Measurements from ENCODE around the gene HERC5.

Gene HERC5

GRCh38 chr4:88523325-88524129 lies 66.6 kb downstream of the HERC5 start, which contains the start of gene PYURF:
TSS of gene PYURF (minus strand) at chr4:88523776. CDS start at chr4:88523700, 76 bp downstream.
- TF ChIP-seq EZH2 (optimal IDR thresholded peaks at IDR 0.05; ENCODE audit: low read depth, low read length) (no peak), EZH2phosphoT487 (IDR thresholded peaks at IDR 0.05; ENCODE audit: low read length) (no peak)
- TF ChIP-seq, protein P1, sequence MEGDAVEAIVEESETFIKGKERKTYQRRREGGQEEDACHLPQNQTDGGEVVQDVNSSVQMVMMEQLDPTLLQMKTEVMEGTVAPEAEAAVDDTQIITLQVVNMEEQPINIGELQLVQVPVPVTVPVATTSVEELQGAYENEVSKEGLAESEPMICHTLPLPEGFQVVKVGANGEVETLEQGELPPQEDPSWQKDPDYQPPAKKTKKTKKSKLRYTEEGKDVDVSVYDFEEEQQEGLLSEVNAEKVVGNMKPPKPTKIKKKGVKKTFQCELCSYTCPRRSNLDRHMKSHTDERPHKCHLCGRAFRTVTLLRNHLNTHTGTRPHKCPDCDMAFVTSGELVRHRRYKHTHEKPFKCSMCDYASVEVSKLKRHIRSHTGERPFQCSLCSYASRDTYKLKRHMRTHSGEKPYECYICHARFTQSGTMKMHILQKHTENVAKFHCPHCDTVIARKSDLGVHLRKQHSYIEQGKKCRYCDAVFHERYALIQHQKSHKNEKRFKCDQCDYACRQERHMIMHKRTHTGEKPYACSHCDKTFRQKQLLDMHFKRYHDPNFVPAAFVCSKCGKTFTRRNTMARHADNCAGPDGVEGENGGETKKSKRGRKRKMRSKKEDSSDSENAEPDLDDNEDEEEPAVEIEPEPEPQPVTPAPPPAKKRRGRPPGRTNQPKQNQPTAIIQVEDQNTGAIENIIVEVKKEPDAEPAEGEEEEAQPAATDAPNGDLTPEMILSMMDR (IDR thresholded peaks at IDR 0.05; ENCODE audit: low read length) = no peak
- peak; percentile 94 for DNase-seq
- Histone ChIP-seq H3K27ac (ENCODE audit: low read length) (peak within 1 kb of the TSS; percentile 70; the same call in 1 of the 2 replicates), H3K4me1 (ENCODE audit: low read length) (peaks cover 18% of the 10 kb centered on the region), H3K9me2 (replicated peaks; ENCODE audit: insufficient read depth, low read length) (no peaks in the 10 kb centered on the region), H4K20me1 (ENCODE audit: insufficient read depth, low read length) (no peaks in the 10 kb centered on the region; the same call in 1 of the 2 replicates), H3K27me3 (replicated peaks; ENCODE audit: insufficient read depth, low read length) (no peaks in the 10 kb centered on the region), H2AFZ (ENCODE audit: low read length) (peak within 1 kb of the TSS; percentile 80), H3K36me3 (replicated peaks; ENCODE audit: insufficient read depth, low read length) (no peaks in the 10 kb centered on the region; the same call in 1 of the 2 replicates), H3K9me3 (replicated peaks; ENCODE audit: insufficient read depth, low read length) (no peaks in the 10 kb centered on the region), H3F3A (ENCODE audit: insufficient read depth, low read length) (peaks cover 11% of the 10 kb centered on the region), H3K4me2 (ENCODE audit: low read depth, low read length) (peak within 1 kb of the TSS; percentile 68), H3K9ac (ENCODE audit: low read length) (peak within 1 kb of the TSS; percentile 91), H3K4me3 (ENCODE audit: low read length) (peak within 1 kb of the TSS; percentile 89), H3K79me2 (ENCODE audit: low read length) (peaks cover 30% of the 10 kb centered on the region)

DNA sequence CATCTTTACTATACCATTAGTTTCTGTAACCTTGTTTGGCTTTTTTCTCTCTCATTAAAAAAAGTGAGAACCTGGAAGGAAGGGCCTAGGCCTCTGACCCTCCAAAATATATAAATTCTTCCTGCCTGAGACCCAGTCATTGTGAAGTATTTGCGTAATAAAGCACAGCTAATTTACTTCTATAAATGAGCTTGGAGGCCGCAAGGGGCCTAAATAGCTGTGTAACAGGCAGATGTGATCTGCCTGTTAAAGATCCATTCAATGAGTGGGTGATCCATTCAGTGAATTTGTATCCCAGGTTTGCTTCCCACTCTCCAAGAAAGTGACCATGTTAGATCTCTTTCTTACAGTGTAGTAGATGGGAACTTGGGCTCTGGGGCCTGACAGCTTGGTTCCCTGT lies 67.3 kb downstream of the HERC5 start:
- TF ChIP-seq EZH2 (optimal IDR thresholded peaks at IDR 0.05; ENCODE audit: low read depth, low read length) (no peak), EZH2phosphoT487 (IDR thresholded peaks at IDR 0.05; ENCODE audit: low read length) (no peak)
- TF ChIP-seq, protein P1 (IDR thresholded peaks at IDR 0.05; ENCODE audit: low read length) = no peak
- Histone ChIP-seq H3K4me2 (ENCODE audit: low read depth, low read length) (peak overlapping the region; percentile 67), H3K36me3 (replicated peaks; ENCODE audit: insufficient read depth, low read length) (no peaks in the 10 kb centered on the region; the same call in 1 of the 2 replicates), H3K79me2 (ENCODE audit: low read length) (peaks cover 30% of the 10 kb centered on the region), H3K9me3 (replicated peaks; ENCODE audit: insufficient read depth, low read length) (no peaks in the 10 kb centered on the region), H3K27ac (ENCODE audit: low read length) (peak overlapping the region; percentile 70; the same call in 1 of the 2 replicates), H3K4me1 (ENCODE audit: low read length) (peaks cover 19% of the 10 kb centered on the region), H3F3A (ENCODE audit: insufficient read depth, low read length) (peaks cover 11% of the 10 kb centered on the region), H3K9me2 (replicated peaks; ENCODE audit: insufficient read depth, low read length) (no peaks in the 10 kb centered on the region), H3K27me3 (replicated peaks; ENCODE audit: insufficient read depth, low read length) (no peaks in the 10 kb centered on the region), H4K20me1 (ENCODE audit: insufficient read depth, low read length) (no peaks in the 10 kb centered on the region; the same call in 1 of the 2 replicates), H3K4me3 (ENCODE audit: low read length) (peak overlapping the region; percentile 89), H2AFZ (ENCODE audit: low read length) (peak overlapping the region; percentile 80), H3K9ac (ENCODE audit: low read length) (peak overlapping the region; percentile 91; the same call in 1 of the 2 replicates)
- no peak for DNase-seq

DNA sequence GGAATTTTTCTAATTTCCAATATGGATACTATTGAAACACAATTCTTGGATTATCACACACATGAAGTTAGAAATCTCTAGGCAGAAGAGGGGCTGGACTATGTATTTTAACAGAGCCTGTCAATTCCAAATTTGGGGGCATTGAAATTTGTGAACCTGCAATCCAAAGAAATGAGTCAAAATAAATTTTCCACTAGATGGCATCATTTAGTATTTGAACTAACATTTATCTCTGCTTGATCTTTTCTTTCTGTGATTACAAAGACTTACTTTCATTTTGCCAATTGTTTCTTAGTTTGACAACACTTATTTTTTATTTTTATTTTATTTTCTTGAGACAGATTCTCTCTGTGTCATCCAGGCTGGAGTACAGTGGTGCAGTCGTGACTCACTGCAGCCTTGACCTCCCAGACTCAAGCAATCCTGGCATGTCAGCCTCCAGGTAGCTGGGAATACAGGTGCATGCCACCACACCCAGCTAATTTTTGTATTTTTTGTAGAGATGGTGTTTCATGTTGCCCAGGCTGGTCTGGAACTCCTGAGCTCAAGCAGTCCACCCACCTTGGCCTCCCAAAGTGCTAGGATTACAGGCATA lies 69.4 kb downstream of the HERC5 start:
- Histone ChIP-seq H3K79me2 (ENCODE audit: low read length) (peaks cover 21% of the 10 kb centered on the region), H3K9me2 (replicated peaks; ENCODE audit: insufficient read depth, low read length) (no peaks in the 10 kb centered on the region), H3K27me3 (replicated peaks; ENCODE audit: insufficient read depth, low read length) (no peaks in the 10 kb centered on the region), H3K9me3 (replicated peaks; ENCODE audit: insufficient read depth, low read length) (no peaks in the 10 kb centered on the region), H3K36me3 (replicated peaks; ENCODE audit: insufficient read depth, low read length) (no peaks in the 10 kb centered on the region; the same call in 1 of the 2 replicates), H3K9ac (ENCODE audit: low read length) (no peak overlapping the region), H3K4me3 (ENCODE audit: low read length) (no peak overlapping the region), H3K4me2 (ENCODE audit: low read depth, low read length) (peak overlapping the region; percentile 8; the same call in 1 of the 2 replicates), H3F3A (ENCODE audit: insufficient read depth, low read length) (peaks cover 11% of the 10 kb centered on the region), H2AFZ (ENCODE audit: low read length) (no peak overlapping the region), H3K27ac (ENCODE audit: low read length) (no peak overlapping the region), H4K20me1 (ENCODE audit: insufficient read depth, low read length) (no peaks in the 10 kb centered on the region), H3K4me1 (ENCODE audit: low read length) (peaks cover 19% of the 10 kb centered on the region)
- peak; percentile 43 for DNase-seq
- TF ChIP-seq, protein P1 (IDR thresholded peaks at IDR 0.05; ENCODE audit: low read length) = peak; percentile 36
- TF ChIP-seq EZH2 (optimal IDR thresholded peaks at IDR 0.05; ENCODE audit: low read depth, low read length) (no peak), EZH2phosphoT487 (IDR thresholded peaks at IDR 0.05; ENCODE audit: low read length) (no peak)
